ENCODE data around the gene CLK2.

CLK2 gene

DNA sequence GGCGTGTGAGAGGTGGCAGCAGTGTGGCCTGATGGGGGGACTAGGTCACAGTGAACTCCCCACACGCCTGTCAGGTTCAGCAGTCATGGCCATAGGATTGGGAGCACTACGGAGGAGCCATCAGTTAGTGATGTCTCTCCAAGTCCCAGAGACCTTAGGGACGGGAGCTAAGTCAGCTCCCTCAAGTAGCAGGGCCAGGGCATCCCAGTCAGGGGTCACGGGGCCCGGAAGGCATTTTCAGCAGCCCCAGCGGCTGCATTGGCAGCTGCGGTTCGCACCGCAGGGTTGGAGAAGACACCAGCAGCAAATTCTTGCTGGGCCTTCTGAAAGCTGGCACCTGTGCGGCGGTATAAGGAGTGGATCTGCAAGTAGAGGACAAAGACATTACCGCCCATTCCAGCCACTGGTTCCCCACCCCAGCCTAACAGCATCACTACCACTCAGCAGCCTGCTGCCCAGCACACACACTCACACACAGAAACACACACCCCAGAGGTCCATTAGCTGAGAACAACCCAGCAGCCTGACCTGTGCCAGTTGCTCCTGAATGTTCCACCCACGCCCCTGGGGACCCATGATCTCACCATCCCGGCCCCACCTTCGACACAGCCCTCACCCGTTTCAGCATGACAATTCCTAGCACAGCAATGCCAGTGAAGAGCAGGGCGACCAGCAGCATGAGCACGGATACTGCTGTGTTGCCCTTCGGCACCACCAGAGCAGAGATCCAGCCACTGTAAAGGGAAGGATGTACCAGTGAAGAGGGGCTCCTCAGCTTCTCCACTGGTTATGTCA lies 17.0 kb downstream of the CLK2 start:
- no peak overlapping the region for H3K4me3 ChIP-seq (ENCODE audit: low read depth, low read length)
- DNase-seq (ENCODE audit: low read depth), result no peak
- TF ChIP-seq, protein P1, sequence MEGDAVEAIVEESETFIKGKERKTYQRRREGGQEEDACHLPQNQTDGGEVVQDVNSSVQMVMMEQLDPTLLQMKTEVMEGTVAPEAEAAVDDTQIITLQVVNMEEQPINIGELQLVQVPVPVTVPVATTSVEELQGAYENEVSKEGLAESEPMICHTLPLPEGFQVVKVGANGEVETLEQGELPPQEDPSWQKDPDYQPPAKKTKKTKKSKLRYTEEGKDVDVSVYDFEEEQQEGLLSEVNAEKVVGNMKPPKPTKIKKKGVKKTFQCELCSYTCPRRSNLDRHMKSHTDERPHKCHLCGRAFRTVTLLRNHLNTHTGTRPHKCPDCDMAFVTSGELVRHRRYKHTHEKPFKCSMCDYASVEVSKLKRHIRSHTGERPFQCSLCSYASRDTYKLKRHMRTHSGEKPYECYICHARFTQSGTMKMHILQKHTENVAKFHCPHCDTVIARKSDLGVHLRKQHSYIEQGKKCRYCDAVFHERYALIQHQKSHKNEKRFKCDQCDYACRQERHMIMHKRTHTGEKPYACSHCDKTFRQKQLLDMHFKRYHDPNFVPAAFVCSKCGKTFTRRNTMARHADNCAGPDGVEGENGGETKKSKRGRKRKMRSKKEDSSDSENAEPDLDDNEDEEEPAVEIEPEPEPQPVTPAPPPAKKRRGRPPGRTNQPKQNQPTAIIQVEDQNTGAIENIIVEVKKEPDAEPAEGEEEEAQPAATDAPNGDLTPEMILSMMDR (IDR thresholded peaks at IDR 0.05; ENCODE audit: control insufficient read depth, extremely low read depth, insufficient read depth), result no peak

DNA sequence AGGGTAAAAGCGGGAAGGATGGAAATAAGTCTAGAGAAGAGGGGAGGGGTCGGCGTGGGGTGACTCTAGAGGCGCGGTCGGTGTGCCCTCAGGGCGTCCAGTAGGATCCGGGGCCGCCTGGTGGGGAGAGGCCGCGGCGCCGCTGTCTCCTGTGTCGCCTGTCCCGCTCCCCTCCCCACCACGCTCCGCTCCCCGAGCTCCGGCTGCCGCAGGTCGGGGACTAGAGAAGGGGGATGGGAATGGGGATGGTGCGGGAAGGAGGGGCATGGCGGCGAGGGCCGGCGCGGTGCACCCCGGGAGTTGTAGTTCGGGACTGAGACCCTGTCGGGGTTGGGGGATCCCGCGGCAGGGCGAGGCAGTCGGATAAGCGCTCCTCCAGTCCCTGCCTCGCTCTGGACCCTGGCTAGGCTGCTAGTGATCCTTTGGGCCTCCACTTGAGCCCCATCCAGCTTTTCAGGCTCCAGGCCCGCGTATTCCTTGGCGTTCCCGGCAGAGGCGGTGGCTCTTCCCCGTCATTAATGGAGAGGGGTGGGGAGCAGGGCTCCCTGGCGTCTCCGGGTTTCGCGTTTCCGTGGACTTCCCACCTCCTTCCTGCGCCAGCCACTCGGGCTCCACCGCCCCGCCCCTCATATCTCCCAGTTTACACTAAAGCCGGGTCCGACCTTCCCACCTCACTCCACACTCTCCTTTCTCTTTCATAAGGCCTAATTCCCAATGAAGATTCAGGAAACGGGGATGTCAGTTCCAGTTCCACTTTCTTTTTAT lies 17.9 kb downstream of the CLK2 start, which contains the start of gene ENTREP3:
Gene ENTREP3, minus strand, starts transcription at position 241 of the 765 bp plus-strand sequence. CDS start 606 bp downstream, outside the sequence.
- TF ChIP-seq, protein P1 (IDR thresholded peaks at IDR 0.05; ENCODE audit: control insufficient read depth, extremely low read depth, insufficient read depth), result no peak
- H3K4me3 ChIP-seq (ENCODE audit: low read depth, low read length), result peak within 1 kb of the TSS; percentile 79
- DNase-seq (ENCODE audit: low read depth), result no peak

DNA sequence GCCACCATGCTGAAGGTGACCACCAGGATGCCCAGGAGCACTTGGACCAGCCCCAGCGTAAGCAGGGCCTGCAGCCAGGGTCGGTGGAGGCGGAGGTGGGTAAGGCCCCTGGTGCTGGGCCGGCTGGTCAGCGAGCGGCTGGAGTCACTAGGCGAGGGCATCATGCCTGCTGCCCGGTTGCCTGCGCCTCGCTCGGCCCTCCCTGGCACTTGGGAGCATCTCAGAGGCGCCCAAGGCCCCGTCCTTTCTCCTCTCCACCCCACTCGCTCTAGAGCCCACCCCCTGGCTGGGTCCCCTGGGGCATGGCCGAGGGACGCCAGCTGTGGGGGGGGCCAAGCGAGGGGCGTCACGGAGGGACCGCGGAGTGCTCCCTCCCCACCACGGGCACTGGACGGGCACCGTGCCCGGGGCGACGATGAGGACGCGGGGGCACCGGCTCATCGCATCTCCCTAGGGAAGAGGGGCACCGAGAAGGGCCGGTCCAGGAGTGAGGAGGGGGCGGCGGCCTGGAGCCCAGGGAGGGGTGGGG lies 18.5 kb downstream of the CLK2 start:
- TF ChIP-seq, protein P1 (IDR thresholded peaks at IDR 0.05; ENCODE audit: control insufficient read depth, extremely low read depth, insufficient read depth), result no peak
- H3K4me3 ChIP-seq (ENCODE audit: low read depth, low read length), result peak overlapping the region; percentile 79
- no peak for DNase-seq (ENCODE audit: low read depth)

DNA sequence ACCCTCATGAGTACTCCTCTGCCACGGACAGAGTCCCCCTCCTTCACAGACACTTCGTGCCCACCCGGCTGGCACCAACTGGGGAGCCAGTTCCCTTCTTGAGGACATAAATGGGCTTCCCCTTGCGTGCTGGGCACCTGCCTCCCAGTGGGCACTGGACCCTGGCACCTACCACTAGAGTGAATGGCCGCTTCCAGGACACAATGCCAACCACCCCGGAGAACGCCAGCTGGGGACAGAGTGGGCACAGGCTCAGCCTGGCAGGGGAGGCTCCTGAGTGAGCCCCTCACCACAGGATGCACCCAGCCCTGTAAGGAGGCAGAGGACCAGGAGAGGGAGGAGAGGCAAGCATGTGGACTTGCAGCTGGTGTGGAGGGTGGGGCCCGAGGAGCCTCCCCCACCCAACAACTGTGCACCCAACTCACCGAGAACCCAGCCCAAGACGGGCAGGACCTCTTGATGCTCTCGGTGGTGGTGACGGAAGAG lies 19.0 kb downstream of the CLK2 start:
- no peak for DNase-seq (ENCODE audit: low read depth)
- TF ChIP-seq, protein P1 (IDR thresholded peaks at IDR 0.05; ENCODE audit: control insufficient read depth, extremely low read depth, insufficient read depth), result no peak
- H3K4me3 ChIP-seq (ENCODE audit: low read depth, low read length), result peak overlapping the region; percentile 79

DNA sequence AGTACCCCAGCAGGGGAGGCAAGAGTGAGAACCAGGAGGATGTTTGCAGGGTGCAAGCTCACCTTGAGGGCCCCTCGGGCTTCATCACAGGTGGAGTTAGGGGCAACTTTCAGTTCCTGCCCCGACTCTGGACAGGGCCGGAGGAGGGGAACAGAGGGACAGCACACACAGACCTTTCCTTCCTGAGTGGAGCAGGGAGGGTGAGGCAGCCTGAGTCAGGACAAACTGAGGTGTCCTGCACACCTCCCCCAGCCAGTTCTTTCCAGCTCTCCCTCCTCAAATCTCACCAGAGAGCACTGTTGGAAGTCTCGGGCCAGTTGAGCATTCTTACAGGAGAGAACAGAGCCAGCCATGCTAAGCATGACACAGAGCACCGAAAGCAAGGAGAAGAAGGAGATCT lies 19.5 kb downstream of the CLK2 start:
- DNase-seq (ENCODE audit: low read depth), result no peak
- H3K4me3 ChIP-seq (ENCODE audit: low read depth, low read length), result peak overlapping the region; percentile 79

DNA sequence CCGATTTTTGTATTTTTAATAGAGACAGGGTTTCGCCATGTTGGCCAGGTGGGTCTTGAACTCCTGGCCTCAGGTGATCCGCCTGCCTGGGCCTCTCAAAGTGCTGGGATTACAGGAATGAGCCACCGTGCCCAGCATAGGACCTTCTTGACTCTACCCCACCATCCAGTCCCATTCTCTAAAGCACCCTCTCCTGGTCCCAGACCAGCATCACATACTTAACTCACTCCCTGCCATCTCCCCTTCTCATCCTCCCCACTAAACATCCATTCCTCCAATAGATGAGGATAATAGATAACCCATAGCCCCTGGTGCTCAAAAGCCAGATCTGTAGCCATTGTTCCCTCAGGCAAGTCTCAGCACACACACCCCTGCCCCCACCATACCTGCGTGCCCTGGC lies 20.1 kb downstream of the CLK2 start:
- TF ChIP-seq, protein P1 (IDR thresholded peaks at IDR 0.05; ENCODE audit: control insufficient read depth, extremely low read depth, insufficient read depth), result no peak
- DNase-seq (ENCODE audit: low read depth), result no peak
- no peak overlapping the region for H3K4me3 ChIP-seq (ENCODE audit: low read depth, low read length)

More for the DNA sequence above, 19.5 kb downstream of the CLK2 start:
- TF ChIP-seq, protein P1 (IDR thresholded peaks at IDR 0.05; ENCODE audit: control insufficient read depth, extremely low read depth, insufficient read depth), result no peak
